IPS-20b (cell line): ENCODE data around the gene KIAA0930.

Source experiments
- H3K27ac ChIP-seq: one replicate; pipeline ENCODE4 v1.5.1; 2013; ENCODE audit warnings: low read length
- H3K27me3 ChIP-seq: 2 replicates; pipeline ENCODE4 v1.6.1; 2013; ENCODE audit warnings: mild to moderate bottlenecking, low read length, inconsistent platforms; ENCODE audit not compliant: insufficient read depth
- H3K36me3 ChIP-seq: 2 replicates; pipeline ENCODE4 v1.6.1; 2013; ENCODE audit warnings: low read depth, mild to moderate bottlenecking, inconsistent platforms, low read length, moderate library complexity; ENCODE audit not compliant: insufficient read depth
- H3K4me1 ChIP-seq: 2 replicates; pipeline ENCODE4 v1.6.1; 2013; ENCODE audit warnings: mild to moderate bottlenecking, control low read depth, inconsistent platforms, low read length, moderate library complexity; ENCODE audit not compliant: insufficient read depth
- H3K4me3 ChIP-seq: 2 replicates; pipeline ENCODE4 v1.5.1; 2013; ENCODE audit warnings: mild to moderate bottlenecking, low read length, inconsistent platforms
- H3K9ac ChIP-seq: 2 replicates; pipeline ENCODE4 v1.6.1; 2013; ENCODE audit warnings: low read depth, mild to moderate bottlenecking, inconsistent platforms, low read length, moderate library complexity
- H3K9me3 ChIP-seq: 2 replicates; pipeline ENCODE4 v1.6.1; 2013; ENCODE audit warnings: mild to moderate bottlenecking, low read depth, low read length, inconsistent platforms; ENCODE audit not compliant: insufficient read depth

KIAA0930 gene

DNA sequence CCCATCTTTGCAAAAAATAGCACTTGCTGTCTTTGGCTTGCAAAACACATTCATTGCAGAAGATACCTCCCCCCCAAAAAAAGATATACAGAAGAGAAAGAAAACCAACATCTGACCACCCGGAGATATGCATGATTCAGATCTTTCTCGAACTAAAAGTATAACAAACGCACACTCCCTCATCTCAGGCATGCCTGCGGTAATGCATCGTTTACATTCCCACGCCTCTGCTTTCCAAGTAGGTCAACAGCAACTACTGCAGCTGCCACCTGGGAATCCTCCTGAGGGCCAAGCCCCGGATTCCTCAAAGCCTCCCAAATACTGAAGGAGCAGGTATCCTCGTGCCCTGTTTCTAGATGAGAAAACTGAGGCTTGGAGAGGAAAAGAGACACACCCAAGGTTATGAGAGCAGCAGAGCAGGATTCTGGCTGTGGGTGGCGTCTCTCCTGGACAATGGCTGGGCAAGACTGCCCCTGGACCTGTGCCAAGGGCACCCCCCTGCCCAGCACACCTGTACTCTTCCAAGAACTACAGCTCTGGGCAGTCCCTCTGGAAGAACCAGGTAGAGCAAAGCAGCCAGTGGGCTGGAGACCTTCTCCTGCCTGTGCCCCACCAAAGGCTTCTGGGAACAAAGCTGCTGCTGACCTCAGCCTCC, 38.9 kb downstream of the KIAA0930 start:
- H3K36me3 ChIP-seq = peaks cover 18% of the 10 kb centered on the region
- no peaks in the 10 kb centered on the region for H3K9me3 ChIP-seq
- H3K27me3 ChIP-seq = no peaks in the 10 kb centered on the region
- no peak overlapping the region for H3K4me3 ChIP-seq
- no peak overlapping the region for H3K9ac ChIP-seq
- H3K4me1 ChIP-seq = no peaks in the 10 kb centered on the region; the same call in 1 of the 2 replicates
- H3K27ac ChIP-seq = no peak overlapping the region

DNA sequence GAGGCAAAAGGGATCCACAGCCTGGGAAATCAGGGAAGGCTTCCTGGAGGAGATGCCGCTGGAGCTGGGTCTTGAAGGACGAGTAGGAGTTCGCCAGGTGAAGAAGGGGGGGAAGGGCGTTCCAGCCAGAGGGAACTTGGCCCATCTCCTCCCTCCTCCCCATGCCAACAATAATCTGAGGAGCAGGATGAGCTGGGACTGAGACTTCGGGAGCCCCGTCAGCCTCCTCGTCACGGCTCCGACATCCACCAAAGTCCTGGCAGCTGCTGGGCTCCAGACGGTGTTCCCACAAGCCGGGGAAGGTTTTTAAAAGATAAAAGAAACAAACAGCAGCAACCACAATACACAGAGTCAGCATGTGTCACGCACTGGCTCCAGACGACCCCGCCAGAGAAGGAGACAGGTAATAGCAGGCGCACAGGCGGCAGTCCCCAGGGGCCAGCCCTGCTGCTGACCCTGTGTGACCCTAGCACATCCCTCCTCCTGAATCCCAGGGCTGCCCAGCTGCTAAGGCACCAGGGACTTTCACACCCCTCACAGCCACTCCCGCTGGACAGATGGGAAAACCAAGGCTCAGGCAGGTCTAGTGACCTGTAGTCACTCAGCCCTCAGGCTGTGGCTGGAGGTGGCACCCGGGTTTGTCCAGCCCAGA, 39.7 kb downstream of the KIAA0930 start:
- Histone ChIP-seq H3K27me3 (no peaks in the 10 kb centered on the region), H3K9ac (no peak overlapping the region), H3K27ac (no peak overlapping the region), H3K9me3 (no peaks in the 10 kb centered on the region), H3K36me3 (peaks cover 24% of the 10 kb centered on the region), H3K4me1 (no peaks in the 10 kb centered on the region; the same call in 1 of the 2 replicates), H3K4me3 (no peak overlapping the region)

DNA sequence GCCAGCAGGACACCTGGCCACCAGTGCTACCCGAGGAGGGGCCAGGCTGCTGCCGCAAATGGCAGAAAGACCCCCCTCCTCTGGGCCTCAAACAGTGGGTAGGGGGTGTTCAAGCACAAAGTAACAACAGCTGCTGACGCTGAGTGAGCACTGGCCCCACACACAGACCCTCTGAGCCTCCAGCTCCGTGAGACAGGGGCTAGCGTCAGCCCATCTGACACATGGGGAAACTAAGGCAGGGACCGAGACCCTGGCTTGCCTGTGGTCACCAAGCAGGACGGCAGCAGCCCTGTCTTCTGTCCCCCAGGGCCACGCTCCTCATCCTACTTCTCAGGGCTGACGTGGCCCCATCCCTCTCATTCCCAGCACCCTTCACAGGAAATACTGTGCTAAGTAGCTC, 40.5 kb downstream of the KIAA0930 start:
- Histone ChIP-seq H3K9ac (no peak overlapping the region), H3K27ac (no peak overlapping the region)

DNA sequence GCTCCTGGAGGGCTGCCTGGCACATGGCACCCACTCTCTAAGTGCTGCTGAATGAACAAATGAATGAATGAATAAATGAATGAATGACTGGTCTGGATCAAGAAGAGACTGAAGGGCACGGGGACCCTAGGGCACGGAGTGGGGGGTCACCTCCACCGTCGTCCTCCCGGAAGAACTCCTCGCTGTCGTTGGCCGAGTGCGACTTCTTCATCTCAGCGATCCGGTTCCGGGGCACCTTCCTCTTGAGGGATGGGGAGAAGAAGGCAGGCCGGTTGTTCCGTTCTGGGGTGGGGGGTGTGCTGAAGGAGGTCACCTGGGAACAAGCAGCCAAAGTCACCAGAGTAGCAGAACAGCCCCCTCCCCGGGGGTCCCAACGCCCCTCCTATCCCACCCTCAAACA, 41.0 kb downstream of the KIAA0930 start:
- no peaks in the 10 kb centered on the region for H3K27me3 ChIP-seq
- no peak overlapping the region for H3K4me3 ChIP-seq
- no peak overlapping the region for H3K27ac ChIP-seq
- peaks cover 24% of the 10 kb centered on the region for H3K36me3 ChIP-seq
- H3K9ac ChIP-seq = no peak overlapping the region
- H3K4me1 ChIP-seq = no peaks in the 10 kb centered on the region; the same call in 1 of the 2 replicates
- no peaks in the 10 kb centered on the region for H3K9me3 ChIP-seq

More for the DNA sequence above, 40.5 kb downstream of the KIAA0930 start:
- Histone ChIP-seq H3K9me3 (no peaks in the 10 kb centered on the region), H3K4me1 (no peaks in the 10 kb centered on the region; the same call in 1 of the 2 replicates), H3K36me3 (peaks cover 24% of the 10 kb centered on the region), H3K27me3 (no peaks in the 10 kb centered on the region), H3K4me3 (no peak overlapping the region)

DNA sequence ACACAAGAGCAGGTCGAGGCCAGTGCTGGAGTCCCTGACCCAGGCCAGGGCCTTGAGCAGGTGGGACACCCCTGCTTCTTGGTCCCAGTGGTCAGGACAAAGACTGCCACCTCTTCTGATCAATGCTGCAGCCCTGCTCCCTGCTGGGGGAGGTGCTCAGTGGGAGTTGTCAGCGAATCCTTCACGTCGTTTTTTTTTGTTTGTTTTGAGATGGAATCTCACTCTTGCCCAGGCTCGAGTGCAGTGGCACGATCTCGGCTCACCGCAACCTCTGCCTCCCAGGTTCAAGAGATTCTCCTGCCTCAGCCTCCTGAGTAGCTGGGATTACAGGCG, 42.3 kb downstream of the KIAA0930 start:
- H3K4me1 ChIP-seq = no peaks in the 10 kb centered on the region; the same call in none of the 2 replicates
- H3K9me3 ChIP-seq = no peaks in the 10 kb centered on the region
- H3K27me3 ChIP-seq = no peaks in the 10 kb centered on the region
- no peak overlapping the region for H3K9ac ChIP-seq
- H3K27ac ChIP-seq = no peak overlapping the region
- H3K4me3 ChIP-seq = no peak overlapping the region
- H3K36me3 ChIP-seq = peaks cover 24% of the 10 kb centered on the region

DNA sequence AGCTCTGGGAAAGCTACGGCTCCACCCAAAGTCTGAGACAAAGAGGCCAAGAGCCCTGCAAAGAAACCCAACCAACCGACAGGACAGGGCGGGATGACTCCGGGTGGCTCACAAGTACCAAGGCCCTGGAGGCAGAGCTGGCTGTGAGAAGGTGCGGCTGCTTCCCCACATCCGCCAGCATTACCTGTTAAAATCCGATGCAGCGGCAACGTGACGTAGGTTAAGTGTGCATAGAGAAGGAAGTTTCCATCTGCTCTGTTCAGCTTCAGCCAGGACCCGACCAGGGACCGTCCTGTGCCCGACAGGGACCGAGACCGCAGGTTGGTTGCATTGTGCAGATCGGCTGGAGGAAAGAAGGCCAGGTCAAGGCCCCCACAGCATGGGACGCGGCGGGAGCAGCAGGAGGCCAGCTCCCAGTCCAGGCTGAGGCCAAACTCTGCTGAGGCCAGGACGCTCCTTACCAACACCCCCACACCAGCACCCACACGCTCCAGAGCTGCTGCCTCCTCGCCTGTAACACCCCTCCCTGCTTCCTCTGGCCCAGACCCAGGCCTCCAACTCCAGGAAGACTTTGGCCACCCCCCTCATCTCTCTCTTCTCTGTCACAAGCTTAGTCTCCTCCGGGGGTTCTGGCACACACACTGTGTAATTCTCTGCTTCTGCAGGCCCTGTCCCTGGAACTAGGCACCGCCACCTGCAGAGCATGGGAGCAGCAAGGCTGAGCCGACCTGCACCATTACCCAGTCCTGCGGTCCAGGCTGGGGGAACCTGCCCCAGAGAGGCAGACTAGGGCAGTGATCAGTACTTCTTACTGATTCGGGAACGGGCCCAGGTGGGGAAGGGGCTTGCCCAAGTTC, 42.9 kb downstream of the KIAA0930 start:
- H3K4me3 ChIP-seq = no peak overlapping the region
- H3K27ac ChIP-seq = no peak overlapping the region

DNA sequence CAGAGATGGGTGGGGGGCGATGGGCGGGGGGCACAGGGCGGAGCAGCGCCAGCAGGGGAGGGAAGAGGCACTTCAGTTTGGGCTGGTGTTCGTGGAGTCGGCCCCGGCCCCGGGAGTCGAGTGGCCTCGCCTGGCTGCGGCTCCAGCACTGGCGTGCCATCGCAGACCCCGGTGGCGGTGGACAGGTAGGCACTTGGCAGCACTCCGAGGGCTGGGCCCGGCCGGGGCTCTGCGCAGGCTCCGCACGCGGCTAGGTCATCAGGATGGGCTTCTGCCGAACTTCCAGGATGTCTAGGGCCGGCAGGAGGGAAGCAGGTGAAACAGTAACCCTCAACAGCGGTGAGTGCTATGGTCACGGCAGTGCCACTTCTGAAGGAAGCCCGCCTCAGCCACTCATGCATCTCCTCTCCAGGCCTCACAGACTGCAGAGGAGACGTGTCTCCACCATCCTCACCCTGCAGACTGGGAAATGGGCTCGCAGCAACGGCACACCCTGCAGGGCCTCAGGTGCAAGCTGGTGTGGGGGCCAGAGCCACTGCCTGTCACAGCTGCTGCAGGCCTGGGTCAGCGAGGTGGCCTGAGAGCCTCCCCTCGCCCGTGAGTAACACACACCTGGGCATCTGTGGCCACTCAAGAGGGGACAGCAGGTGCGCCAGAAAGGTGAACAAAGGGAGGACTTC, 43.6 kb downstream of the KIAA0930 start:
- Histone ChIP-seq H3K4me1 (peaks cover 10% of the 10 kb centered on the region), H3K27ac (no peak overlapping the region), H3K9me3 (no peaks in the 10 kb centered on the region), H3K9ac (no peak overlapping the region), H3K36me3 (peaks cover 24% of the 10 kb centered on the region), H3K27me3 (no peaks in the 10 kb centered on the region), H3K4me3 (no peak overlapping the region)

More for the DNA sequence above, 42.9 kb downstream of the KIAA0930 start:
- H3K36me3 ChIP-seq = peaks cover 24% of the 10 kb centered on the region
- H3K27me3 ChIP-seq = no peaks in the 10 kb centered on the region
- no peak overlapping the region for H3K9ac ChIP-seq
- no peaks in the 10 kb centered on the region for H3K9me3 ChIP-seq
- H3K4me1 ChIP-seq = peaks cover 5% of the 10 kb centered on the region

DNA sequence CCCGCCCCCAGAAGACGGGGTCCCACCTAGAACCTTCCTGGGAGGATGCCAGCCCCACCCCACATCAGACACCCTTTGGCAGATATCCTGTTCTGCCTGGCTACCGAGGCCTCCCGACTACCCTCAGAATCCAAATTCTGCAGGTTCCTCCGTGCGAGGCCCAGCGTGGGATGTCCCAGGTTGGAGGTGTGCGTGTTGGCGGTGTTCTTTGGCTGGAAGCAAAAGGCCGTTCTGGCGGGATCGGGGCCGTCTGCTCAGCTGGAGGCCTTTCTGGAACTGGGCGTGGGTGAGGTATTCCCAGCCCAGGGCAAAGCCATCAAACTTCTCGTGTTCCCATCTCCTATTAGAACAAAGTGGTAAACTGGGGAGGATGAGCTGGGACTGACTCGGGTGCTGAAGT, 44.4 kb downstream of the KIAA0930 start:
- no peak overlapping the region for H3K27ac ChIP-seq
- H3K9me3 ChIP-seq = no peaks in the 10 kb centered on the region
- peaks cover 12% of the 10 kb centered on the region for H3K4me1 ChIP-seq
- no peak overlapping the region for H3K4me3 ChIP-seq
- H3K27me3 ChIP-seq = no peaks in the 10 kb centered on the region
- peaks cover 24% of the 10 kb centered on the region for H3K36me3 ChIP-seq
- no peak overlapping the region for H3K9ac ChIP-seq

DNA sequence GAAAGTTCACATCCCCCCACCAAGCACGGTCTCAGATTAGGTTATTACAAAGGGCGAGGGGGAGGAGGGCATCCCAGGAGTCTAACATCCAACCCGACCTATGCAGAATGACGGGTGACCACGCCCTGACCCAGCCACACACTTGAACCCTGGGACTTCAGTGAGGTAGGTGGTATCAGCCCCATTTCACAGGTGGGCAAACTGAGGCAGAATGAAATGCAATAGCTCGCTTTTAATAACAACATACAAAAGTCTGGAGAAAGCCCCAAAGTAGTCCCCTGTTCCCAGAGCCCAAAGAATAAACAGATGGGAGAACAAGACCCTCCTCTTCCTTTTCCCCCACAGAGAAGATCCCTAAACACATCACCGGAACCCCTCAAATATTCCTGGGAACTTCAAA, 45.1 kb downstream of the KIAA0930 start:
- Histone ChIP-seq H3K9ac (no peak overlapping the region), H3K36me3 (peaks cover 24% of the 10 kb centered on the region), H3K27me3 (no peaks in the 10 kb centered on the region), H3K4me1 (peaks cover 12% of the 10 kb centered on the region), H3K27ac (no peak overlapping the region), H3K4me3 (no peak overlapping the region), H3K9me3 (no peaks in the 10 kb centered on the region)

DNA sequence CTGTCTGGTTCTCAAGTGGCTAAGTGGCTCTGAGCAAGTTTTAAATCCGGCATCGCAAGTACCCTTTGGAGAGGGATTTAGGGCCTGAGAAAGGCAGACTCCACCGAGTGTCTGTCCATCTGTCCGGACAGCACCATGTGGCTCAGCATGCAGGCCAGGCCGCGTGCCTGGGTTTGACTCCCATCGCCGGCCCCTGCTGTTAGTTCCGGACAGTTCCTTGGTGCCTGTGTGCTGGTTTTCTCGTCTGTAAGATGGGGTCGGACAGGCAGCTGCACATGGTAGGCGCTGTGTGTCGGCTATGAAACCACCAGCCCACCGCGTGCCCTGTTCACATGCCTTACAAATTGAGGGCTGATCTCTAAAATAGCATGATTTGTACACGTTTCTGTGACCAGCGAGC, 46.0 kb downstream of the KIAA0930 start:
- Histone ChIP-seq H3K27me3 (no peaks in the 10 kb centered on the region), H3K4me3 (no peak overlapping the region), H3K9me3 (no peaks in the 10 kb centered on the region), H3K9ac (no peak overlapping the region), H3K36me3 (peaks cover 24% of the 10 kb centered on the region), H3K4me1 (peaks cover 12% of the 10 kb centered on the region; the same call in 1 of the 2 replicates), H3K27ac (no peak overlapping the region)

DNA sequence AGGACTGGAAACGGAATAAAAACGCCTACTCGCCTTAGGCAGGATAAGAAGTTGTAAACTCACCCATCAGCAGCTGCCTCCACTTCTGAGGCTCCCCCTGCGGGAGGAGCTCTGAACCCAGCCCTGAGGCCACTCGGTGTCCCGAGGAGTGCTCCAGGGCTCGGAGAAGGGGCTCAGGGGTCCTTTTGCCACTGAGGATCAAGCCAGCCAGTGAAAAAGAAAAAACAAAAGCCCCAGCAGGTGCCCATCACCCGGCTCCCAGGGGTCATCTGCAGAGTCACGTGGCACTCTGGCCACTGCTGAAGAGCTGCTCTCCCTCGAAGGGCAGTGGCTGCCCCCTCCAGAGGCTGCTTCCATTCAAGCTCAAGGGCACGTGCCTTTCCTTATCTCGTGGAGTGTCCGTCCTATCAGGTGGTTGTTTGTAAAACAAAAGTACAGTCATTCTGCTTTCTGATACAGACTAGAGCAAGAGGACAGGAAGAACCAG, 48.0 kb downstream of the KIAA0930 start:
- no peaks in the 10 kb centered on the region for H3K9me3 ChIP-seq
- peaks cover 21% of the 10 kb centered on the region for H3K36me3 ChIP-seq
- no peak overlapping the region for H3K27ac ChIP-seq
- H3K4me3 ChIP-seq = peak overlapping the region; percentile 25; the same call in 1 of the 2 replicates
- peaks cover 12% of the 10 kb centered on the region; the same call in 1 of the 2 replicates for H3K4me1 ChIP-seq
- no peak overlapping the region for H3K9ac ChIP-seq
- H3K27me3 ChIP-seq = no peaks in the 10 kb centered on the region
